ENCODE results near the gene DENND2D. TPM values are rescaled to one million over a fixed set of nuclear protein-coding genes. Genes with fewer than 3 reads are reported as not detected.

The DENND2D gene
- total RNA-seq, 1 experiment from 2014 or later: 0.11 TPM

DNA sequence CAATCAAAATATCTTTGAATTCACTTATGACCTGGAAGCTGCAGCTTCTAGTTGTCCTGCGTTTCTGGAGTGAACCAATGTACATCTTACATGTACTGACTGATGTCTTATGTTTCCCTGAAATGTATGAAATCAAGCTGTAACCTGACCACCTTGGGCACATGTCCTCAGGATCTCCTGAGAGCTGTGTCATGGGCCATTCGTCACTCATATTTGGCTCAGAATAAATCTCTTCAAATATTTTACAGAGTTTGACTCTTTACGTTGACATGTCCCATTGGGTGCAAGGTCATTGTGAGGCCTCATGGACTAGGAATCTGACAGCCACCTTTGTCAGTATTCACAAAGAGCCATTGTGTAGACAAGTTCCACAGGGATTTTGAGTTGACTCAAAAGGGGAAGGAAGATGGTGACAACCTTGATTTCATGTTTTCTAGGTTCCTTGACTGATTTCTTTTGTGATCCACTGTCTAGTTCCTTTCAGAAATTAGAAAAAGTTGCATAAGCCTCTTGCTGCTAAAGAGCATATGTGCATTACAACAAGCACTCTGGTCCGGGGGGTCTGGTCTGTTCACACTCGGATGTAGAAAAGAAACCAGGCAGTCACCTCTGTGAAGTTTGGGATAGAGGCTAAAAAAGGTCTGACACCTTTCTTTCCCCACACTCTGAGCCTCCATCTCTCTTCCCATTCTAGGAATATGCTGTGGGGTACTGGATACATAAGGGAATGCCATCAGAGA is 37.8 kb upstream of the DENND2D start:
- no peaks in the 10 kb centered on the region for H3K9me3 ChIP-seq (ENCODE audit: control insufficient read depth, low read depth, low read length)
- no peak overlapping the region for H2BK12ac ChIP-seq (ENCODE audit: insufficient read length, low read depth, low read length)
- no peak overlapping the region for H4K8ac ChIP-seq (replicated peaks; ENCODE audit: insufficient read length, low read depth, low read length)
- peaks cover 25 to 27% of the 10 kb centered on the region in 2 experiments for H3K4me1 Mint-ChIP-seq
- H2BK15ac ChIP-seq (ENCODE audit: low read depth, low read length): no peak overlapping the region
- H4K20me1 ChIP-seq (ENCODE audit: control insufficient read depth, insufficient read depth, insufficient read length): no peaks in the 10 kb centered on the region
- no peak overlapping the region for H3K27ac ChIP-seq (ENCODE audit: insufficient read length, low read depth, low read length)
- H3K9ac ChIP-seq (ENCODE audit: extremely low read depth, insufficient read length, low read length): no peak overlapping the region
- H3K23me2 ChIP-seq (ENCODE audit: insufficient read length, low read depth, low read length, poor library complexity, severe bottlenecking): no peaks in the 10 kb centered on the region
- 0 out of 7 replicates have a peak overlapping the region, but pooled peaks of 1 of the 3 experiments have one; percentile 30 for H3K27ac Mint-ChIP-seq
- no peaks in the 10 kb centered on the region for H3K27me3 ChIP-seq (ENCODE audit: insufficient read depth, low read length)
- no peak overlapping the region for H4K5ac ChIP-seq (ENCODE audit: insufficient read length, low read depth, low read length)
- no peak overlapping the region for H2AFZ ChIP-seq (ENCODE audit: low read length)
- WGBS (ENCODE audit: extremely low coverage, insufficient read length, low lambda C conversion rate): no CpG with 5 or more reads among the region's 5 CpGs
- DNase-seq: no peak
- no peaks in the 10 kb centered on the region for H3K79me1 ChIP-seq (ENCODE audit: insufficient read depth, low read depth, low read length, poor library complexity, severe bottlenecking)
- H3K36me3 Mint-ChIP-seq (ENCODE audit: insufficient read depth in 1 of 3, low read depth in 3 of 3): 0 out of 7 replicates have a peak, but pooled peaks cover 0 to 5% (median 0%) of the 10 kb centered on the region in 3 experiments
- no peak overlapping the region for H3K4me2 ChIP-seq (ENCODE audit: insufficient read depth, insufficient read length, low read length)
- H3K14ac ChIP-seq (ENCODE audit: insufficient read depth, low read length): no peak overlapping the region
- no peak overlapping the region for H3K18ac ChIP-seq (ENCODE audit: insufficient read length, low read depth, low read length)
- no peak overlapping the region for H3K56ac ChIP-seq (ENCODE audit: insufficient read length, low read depth, low read length)
- H2BK5ac ChIP-seq (ENCODE audit: insufficient read length, low read length): no peak overlapping the region
- H3K4me3 Mint-ChIP-seq: no peak overlapping the region
- H3K9me3 Mint-ChIP-seq: peaks cover 0 to 5% of the 10 kb centered on the region in 2 experiments; a peak in 2 of 5 replicates
- no peaks in the 10 kb centered on the region; the same call in 1 of the 2 replicates for H3K27me3 Mint-ChIP-seq (ENCODE audit: low read depth)
- H2AK5ac ChIP-seq (ENCODE audit: insufficient read length, low read length): no peak overlapping the region
- no peak overlapping the region for H2BK120ac ChIP-seq (ENCODE audit: low read depth, low read length, poor library complexity, severe bottlenecking)
- H3K4ac ChIP-seq (ENCODE audit: low read depth, low read length): no peak overlapping the region
- H3K79me2 ChIP-seq (ENCODE audit: insufficient read depth, low read length): no peaks in the 10 kb centered on the region
- no peak overlapping the region for H3K23ac ChIP-seq (ENCODE audit: insufficient read length, low read depth, low read length)
- H2BK20ac ChIP-seq (ENCODE audit: low read depth, low read length, poor library complexity, severe bottlenecking): no peak overlapping the region
- H3K4me1 ChIP-seq (ENCODE audit: insufficient read depth, low read length): no peaks in the 10 kb centered on the region
- H3T11ph ChIP-seq (ENCODE audit: low read length): no peak overlapping the region
- TF ChIP-seq, protein P1, sequence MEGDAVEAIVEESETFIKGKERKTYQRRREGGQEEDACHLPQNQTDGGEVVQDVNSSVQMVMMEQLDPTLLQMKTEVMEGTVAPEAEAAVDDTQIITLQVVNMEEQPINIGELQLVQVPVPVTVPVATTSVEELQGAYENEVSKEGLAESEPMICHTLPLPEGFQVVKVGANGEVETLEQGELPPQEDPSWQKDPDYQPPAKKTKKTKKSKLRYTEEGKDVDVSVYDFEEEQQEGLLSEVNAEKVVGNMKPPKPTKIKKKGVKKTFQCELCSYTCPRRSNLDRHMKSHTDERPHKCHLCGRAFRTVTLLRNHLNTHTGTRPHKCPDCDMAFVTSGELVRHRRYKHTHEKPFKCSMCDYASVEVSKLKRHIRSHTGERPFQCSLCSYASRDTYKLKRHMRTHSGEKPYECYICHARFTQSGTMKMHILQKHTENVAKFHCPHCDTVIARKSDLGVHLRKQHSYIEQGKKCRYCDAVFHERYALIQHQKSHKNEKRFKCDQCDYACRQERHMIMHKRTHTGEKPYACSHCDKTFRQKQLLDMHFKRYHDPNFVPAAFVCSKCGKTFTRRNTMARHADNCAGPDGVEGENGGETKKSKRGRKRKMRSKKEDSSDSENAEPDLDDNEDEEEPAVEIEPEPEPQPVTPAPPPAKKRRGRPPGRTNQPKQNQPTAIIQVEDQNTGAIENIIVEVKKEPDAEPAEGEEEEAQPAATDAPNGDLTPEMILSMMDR (conservative IDR thresholded peaks at IDR 0.05): no peak
- no peak overlapping the region for H4K91ac ChIP-seq (ENCODE audit: insufficient read length, low read depth, low read length)

Measured in H9 (cell line).